ENCODE data around the gene C14orf39. TPM values are rescaled to one million over a fixed set of nuclear protein-coding genes. Genes with fewer than 3 reads are reported as not detected.

C14orf39 gene, protein sequence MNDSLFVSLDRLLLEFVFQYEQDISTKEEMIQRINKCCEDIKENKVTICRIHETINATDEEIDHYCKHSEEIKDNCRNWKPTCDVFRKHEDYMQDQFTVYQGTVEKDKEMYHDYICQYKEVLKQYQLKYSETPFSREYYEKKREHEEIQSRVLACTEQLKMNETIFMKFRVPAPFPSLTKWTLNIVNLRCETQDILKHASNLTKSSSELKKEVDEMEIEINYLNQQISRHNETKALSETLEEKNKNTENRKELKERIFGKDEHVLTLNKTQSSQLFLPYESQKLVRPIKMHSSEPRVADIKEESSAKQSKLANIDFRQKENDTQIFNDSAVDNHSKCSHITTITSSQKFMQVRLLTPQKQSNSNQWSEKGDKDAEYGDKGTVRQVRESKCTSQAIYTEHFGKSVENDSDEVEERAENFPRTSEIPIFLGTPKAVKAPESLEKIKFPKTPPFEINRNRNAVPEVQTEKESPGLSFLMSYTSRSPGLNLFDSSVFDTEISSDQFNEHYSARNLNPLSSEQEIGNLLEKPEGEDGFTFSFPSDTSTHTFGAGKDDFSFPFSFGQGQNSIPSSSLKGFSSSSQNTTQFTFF
- total RNA-seq = not detected

DNA sequence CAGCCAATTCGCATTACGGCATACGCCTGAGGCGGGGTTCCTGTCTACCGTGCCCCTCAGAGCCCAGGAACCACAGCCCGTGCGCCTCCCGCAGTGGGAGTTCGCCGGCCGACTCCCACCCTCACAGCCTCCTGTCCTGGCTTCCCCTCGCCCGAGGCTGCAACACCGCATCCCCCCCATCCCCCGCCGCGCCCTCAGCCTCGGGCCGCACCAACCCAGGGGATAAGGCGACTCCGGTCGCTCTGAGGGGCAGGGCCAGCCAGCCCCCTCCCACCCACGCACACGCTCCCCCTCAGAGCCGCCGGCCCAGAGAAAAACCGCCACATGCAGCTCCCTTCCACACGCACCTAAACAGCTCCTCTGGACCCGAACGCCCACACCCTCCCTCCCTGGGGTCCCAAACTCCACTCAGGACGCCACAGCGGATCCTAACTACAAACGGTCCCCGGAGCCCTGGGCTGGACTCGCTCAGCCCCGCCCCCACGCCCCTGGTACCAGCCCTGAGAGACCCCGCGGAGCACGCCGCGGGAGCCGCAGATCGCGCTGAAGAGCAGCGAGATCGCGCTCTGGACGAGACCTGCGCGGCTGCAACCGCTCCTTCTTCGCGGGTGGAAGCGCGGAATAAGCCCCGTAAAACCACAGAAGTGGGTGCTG, at the start of gene C14orf39:
Gene C14orf39, minus strand, starts transcription at position 466 of the 654 bp plus-strand sequence. CDS start 985 bp downstream, outside the sequence.
- no peak for ATAC-seq
- DNase-seq (ENCODE audit: low spot score) = no peak
- H3K4me1 Mint-ChIP-seq (ENCODE audit: low read depth in 2 of 2) = no peaks in the 10 kb centered on the region
- peaks cover under 1% of the 10 kb centered on the region for H3K36me3 Mint-ChIP-seq
- peaks cover under 1% of the 10 kb centered on the region for H3K9me3 Mint-ChIP-seq
- H3K4me3 Mint-ChIP-seq = no peak within 1 kb of the TSS
- H3K27me3 Mint-ChIP-seq = peaks cover 3 to 5% of the 10 kb centered on the region in 2 donors
- no peak within 1 kb of the TSS for H3K27ac Mint-ChIP-seq

DNA sequence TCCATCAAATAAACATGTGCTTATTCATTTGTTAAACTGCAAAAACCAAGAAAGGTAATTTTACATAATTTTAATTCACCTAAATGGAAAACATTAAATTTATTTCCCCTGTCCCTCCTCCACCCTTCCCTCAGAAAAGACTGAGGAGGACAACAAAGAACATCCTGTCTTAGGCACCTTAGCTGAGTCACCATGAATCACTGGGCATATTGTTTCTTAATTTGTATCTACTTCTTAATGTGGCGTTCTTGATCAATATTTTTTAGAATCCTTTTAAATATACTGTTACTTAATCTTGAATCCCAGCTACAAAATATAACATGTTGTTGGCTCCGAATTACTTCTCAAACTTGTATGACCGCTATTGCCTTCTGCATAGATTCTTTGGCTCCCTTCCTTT, 46.6 kb upstream of the C14orf39 start:
- no peak overlapping the region for H3K27ac Mint-ChIP-seq
- ATAC-seq (no peak), DNase-seq (ENCODE audit: low spot score) (no peak)
- no peaks in the 10 kb centered on the region for H3K9me3 Mint-ChIP-seq
- peaks cover 10 to 45% of the 10 kb centered on the region in 2 donors for H3K27me3 Mint-ChIP-seq
- H3K4me3 Mint-ChIP-seq = no peak overlapping the region
- H3K36me3 Mint-ChIP-seq = peaks cover 7% of the 10 kb centered on the region
- no peaks in the 10 kb centered on the region for H3K4me1 Mint-ChIP-seq (ENCODE audit: low read depth in 2 of 2)

DNA sequence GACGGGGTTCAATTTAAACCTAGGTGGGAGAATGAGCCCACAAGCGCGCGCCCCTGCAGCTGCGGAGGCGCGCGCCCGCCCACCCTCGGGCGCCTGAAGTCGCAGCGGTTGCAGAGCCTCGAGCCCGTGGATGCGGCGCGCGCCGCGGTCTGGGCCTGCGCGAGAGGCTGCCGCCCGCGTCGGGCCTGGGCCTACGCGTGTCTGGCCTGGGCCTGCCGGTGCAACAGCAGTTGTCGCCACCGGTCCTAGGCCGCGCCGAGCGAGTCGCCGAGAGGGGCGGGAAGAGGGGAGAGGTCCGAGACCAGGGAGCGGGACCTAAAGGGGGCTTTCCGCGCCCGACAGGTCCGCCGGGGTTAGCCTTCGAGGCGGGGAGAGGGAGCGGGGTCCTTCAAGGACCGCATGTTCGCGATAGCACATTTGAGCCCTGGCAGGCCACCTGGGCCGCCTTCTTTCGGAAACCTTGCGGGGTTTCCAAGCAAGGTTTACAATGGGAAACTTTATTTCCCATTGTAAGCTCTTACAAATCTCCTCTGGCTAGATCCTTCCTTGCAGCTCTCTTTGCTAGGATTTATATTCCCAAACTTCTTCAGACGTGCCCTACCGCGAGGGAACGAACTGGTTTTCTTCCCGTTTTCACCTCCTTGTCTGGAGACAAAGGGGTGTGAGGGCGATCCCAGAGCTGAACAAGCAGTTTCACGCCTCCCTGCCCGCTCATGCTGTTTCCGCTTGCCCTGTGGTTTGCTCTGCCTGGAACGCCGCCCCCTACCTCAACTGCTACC, 29.8 kb upstream of the C14orf39 start:
- Mint-ChIP-seq H3K9me3 (peaks cover 4% of the 10 kb centered on the region), H3K4me1 (ENCODE audit: low read depth in 2 of 2) (peaks cover 7% of the 10 kb centered on the region in 2 donors), H3K27ac (no peak overlapping the region), H3K27me3 (peaks cover 40 to 54% of the 10 kb centered on the region in 2 donors), H3K4me3 (peak overlapping the region; percentile 7), H3K36me3 (peaks cover 8% of the 10 kb centered on the region)
- ATAC-seq (peak; percentile 41 to 57), DNase-seq (ENCODE audit: low spot score) (no peak)

DNA sequence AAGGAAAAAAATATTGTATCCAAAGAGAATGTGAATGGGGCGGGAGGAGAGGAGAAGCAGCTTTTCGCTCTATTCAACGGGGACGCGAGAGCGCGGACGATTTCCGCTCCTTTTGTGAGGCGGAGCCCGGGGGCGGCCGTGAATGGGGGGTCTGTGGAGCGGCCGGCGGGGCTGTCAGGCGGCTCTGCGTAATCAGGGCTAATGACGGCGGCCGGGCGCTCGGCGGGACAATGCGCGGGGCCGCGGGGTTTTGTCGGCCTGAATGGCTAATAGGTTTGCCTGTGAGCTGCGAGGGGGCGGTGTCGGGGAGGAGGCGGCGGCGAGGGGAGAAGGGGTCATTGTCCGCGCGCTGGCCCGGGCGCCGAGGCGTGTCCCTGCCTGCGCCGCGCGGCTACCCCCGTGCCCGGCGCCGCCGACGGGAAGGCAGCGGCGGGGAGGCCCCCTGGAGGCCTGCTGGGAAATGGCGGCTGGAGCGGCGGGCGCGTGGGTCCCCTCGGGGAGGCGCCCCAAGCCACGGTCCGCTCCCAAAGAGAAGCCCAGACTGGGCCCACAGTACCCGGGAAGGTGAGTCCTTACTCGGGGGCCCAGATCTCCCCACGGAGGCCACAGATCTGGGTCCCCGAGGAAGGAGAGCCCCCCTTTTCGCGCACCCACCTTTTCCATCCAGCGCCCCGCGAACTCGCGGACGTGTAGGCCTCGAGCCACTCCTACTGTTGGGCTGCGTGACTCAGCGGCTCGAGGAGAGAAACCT, 29.1 kb upstream of the C14orf39 start:
- H3K27me3 Mint-ChIP-seq = peaks cover 38 to 54% of the 10 kb centered on the region in 2 donors
- no peak overlapping the region for H3K4me3 Mint-ChIP-seq

DNA sequence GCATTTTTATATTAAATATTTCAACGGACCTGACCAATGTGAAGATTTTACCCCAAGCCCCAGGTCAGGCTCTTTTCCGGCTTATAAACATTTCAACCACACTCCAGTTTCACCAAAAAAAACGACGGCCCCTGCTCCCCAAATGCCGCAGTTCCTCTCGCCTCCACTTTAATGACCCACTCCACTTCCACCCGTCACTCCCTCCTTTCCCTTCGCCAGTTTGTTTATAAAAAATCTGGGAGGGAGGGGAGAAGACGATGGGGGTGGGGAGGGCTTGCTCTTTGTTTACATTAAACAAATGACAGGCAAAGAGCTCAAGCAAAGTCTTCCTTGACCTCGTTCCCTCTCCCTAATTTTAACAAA, 28.5 kb upstream of the C14orf39 start:
- DNase-seq (ENCODE audit: low spot score) (no peak), ATAC-seq (no peak)
- peaks cover 41 to 54% of the 10 kb centered on the region in 2 donors for H3K27me3 Mint-ChIP-seq
- H3K36me3 Mint-ChIP-seq = peaks cover 8% of the 10 kb centered on the region
- peaks cover 4% of the 10 kb centered on the region for H3K9me3 Mint-ChIP-seq
- peaks cover 7% of the 10 kb centered on the region in 2 donors for H3K4me1 Mint-ChIP-seq (ENCODE audit: low read depth in 2 of 2)
- H3K4me3 Mint-ChIP-seq = no peak overlapping the region
- H3K27ac Mint-ChIP-seq = no peak overlapping the region

More for the DNA sequence above, 29.1 kb upstream of the C14orf39 start:
- peaks cover 7% of the 10 kb centered on the region in 2 donors for H3K4me1 Mint-ChIP-seq (ENCODE audit: low read depth in 2 of 2)
- no peak overlapping the region for H3K27ac Mint-ChIP-seq
- H3K9me3 Mint-ChIP-seq = peaks cover 4% of the 10 kb centered on the region
- no peak for DNase-seq (ENCODE audit: low spot score)
- peaks cover 8% of the 10 kb centered on the region for H3K36me3 Mint-ChIP-seq
- peak; percentile 33 to 50 for ATAC-seq

DNA sequence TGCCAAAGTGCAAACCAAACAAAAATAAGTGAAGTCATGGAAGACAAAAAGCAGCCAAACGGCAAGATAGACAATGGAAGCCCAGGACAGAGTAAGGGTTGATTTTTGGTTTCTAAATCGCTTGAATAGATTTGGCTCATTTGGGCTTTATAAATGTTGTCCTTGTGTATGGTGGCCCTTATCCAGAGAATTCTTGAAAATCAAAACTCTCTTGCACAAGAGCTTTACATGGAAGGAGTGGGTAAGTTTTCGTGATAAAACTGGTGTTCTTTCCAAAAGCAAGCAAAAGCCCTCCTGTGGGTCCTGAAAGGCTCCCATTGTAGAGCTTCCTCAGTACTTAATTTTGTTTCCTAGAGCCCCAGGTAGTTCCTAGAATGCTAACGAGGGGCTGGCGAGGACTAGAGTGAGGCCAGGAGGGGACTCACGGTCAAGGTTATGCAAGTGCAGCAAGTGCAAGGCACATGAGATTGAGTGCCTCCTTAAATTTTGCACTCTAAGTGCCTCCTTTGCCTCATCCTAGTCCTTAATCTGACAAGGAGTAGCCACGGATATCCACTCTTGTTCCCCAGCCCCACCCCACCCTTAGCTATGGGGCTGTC, 27.2 kb upstream of the C14orf39 start:
- DNase-seq (ENCODE audit: low spot score) (no peak), ATAC-seq (no peak)
- peaks cover 43 to 55% of the 10 kb centered on the region in 2 donors for H3K27me3 Mint-ChIP-seq
- H3K27ac Mint-ChIP-seq = no peak overlapping the region
- peaks cover 4% of the 10 kb centered on the region for H3K9me3 Mint-ChIP-seq
- no peak overlapping the region for H3K4me3 Mint-ChIP-seq
- H3K36me3 Mint-ChIP-seq = peaks cover 8% of the 10 kb centered on the region
- H3K4me1 Mint-ChIP-seq (ENCODE audit: low read depth in 2 of 2) = peaks cover 7% of the 10 kb centered on the region in 2 donors

DNA sequence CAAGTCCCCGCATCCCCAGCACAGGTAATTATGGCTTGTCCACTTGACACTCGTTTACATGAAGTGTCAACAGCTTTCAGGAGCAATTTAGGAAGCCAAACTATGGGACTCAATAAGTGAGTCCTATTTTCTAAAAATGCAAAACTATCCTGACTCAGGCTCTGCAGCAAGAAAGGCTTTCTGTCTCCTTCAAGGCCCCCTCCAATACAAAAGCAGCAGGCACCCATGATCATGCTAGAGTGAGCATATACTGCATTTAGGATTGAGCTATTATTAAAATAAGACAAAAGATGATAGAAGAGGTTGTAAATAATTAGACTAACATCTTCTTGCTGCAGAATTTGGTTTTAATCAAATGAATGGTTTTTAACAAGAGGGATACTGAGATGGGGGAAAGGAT, 26.3 kb upstream of the C14orf39 start:
- Mint-ChIP-seq H3K27me3 (peaks cover 50 to 55% of the 10 kb centered on the region in 2 donors), H3K36me3 (peaks cover 8% of the 10 kb centered on the region), H3K4me1 (ENCODE audit: low read depth in 2 of 2) (peaks cover 7% of the 10 kb centered on the region in 2 donors), H3K4me3 (no peak overlapping the region), H3K27ac (no peak overlapping the region), H3K9me3 (peaks cover 4% of the 10 kb centered on the region)
- no peak for ATAC-seq
- no peak for DNase-seq (ENCODE audit: low spot score)

DNA sequence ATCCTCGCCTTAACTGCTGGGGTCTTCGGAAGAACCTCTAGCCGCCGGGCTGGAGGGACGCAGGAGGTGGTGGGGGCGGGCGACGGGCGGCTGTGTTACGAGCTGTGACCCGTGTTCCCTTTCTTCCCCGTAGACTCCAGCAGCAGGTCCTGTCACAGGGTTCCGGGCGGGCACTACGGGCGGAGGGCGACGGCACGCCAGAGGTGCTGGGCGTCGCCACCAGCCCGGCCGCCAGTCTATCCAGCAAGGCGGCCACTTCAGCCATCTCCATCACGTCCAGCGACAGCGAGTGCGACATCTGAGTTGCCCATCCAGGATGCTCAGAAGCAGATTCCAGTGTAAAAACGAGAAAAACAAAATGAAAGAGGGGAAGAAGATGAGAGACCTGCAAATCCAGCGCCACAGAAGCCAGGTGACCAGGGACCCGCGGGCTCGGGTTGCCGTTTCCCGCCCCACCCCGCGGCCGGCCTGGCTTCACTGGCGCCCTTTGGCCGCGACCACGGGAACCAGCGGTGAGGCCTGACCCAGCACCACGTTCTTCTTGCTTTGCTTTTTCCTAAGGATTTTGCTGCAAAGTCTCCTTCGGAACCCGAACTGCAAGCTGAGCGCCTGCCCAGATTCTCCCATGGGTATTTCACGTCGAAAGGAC, 25.2 kb upstream of the C14orf39 start:
- DNase-seq (ENCODE audit: low spot score) (no peak), ATAC-seq (no peak)
- Mint-ChIP-seq H3K4me1 (ENCODE audit: low read depth in 2 of 2) (peaks cover 2% of the 10 kb centered on the region in 2 donors), H3K9me3 (peaks cover under 1% of the 10 kb centered on the region), H3K36me3 (peaks cover 2% of the 10 kb centered on the region), H3K27ac (no peak overlapping the region), H3K4me3 (no peak overlapping the region), H3K27me3 (peaks cover 43 to 52% of the 10 kb centered on the region in 2 donors)

DNA sequence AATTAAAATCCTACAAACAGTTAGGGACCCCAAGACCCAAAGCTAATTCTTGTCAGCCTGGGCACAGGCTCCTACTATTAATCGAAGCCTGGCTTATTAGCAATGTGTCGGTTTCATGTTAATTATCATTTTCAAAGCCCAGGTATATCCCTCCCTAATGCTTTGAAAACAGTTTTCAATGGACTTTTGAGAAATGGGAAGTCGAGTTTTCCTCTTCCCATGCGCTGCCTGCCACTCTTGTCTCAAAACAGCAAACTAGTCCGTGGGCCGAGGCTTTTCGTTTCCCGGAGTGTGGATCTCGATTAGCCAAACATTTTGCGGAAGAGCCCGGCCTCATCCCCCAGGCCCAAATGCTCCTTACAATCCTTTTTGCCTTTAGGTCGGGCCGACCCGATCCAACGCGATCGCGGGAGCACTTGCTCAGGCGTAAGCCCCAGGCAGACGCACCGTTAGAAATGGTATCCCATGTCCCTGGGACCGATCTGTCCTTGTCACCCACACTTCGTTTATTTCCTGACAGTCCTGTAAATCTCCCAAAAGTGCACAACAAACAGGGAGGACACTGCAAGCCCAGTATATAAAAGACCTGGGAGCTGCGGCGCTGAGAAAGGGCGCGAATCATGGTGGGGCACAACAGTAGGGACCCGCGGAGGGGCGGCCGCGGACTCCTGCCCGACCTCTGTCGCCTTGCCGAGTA, 24.5 kb upstream of the C14orf39 start:
- Mint-ChIP-seq H3K27me3 (peaks cover 43 to 54% of the 10 kb centered on the region in 2 donors), H3K36me3 (no peaks in the 10 kb centered on the region), H3K9me3 (no peaks in the 10 kb centered on the region), H3K4me3 (no peak overlapping the region), H3K4me1 (ENCODE audit: low read depth in 2 of 2) (no peaks in the 10 kb centered on the region), H3K27ac (no peak overlapping the region)
- DNase-seq (ENCODE audit: low spot score) (no peak), ATAC-seq (no peak)

DNA sequence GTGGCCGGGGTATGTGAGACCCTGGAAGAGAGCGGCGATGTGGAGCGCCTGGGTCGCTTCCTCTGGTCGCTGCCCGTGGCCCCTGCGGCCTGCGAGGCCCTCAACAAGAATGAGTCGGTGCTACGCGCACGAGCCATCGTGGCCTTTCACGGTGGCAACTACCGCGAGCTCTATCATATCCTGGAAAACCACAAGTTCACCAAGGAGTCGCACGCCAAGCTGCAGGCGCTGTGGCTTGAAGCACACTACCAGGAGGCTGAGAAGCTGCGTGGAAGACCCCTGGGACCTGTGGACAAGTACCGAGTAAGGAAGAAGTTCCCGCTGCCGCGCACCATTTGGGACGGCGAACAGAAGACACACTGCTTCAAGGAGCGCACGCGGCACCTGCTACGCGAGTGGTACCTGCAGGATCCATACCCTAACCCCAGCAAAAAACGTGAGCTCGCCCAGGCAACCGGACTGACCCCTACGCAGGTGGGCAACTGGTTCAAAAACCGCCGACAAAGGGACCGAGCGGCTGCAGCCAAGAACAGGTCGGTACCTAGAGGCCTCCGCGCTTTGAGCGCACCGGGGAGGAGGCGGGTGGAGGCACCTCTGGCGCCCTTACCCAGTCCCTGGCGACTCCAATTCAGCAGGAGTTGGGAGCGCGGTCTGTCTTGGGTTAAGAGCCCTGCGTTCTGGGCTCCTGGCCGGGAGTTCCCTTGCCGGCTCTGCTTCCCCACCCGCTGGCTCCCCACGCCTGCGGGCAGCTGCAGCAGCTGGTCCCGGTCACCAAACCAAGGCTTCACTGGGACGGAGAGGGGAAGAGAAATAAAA, 23.8 kb upstream of the C14orf39 start:
- no peaks in the 10 kb centered on the region for H3K4me1 Mint-ChIP-seq (ENCODE audit: low read depth in 2 of 2)
- H3K9me3 Mint-ChIP-seq = no peaks in the 10 kb centered on the region
- no peak overlapping the region for H3K4me3 Mint-ChIP-seq
- H3K27me3 Mint-ChIP-seq = peaks cover 44 to 58% of the 10 kb centered on the region in 2 donors
- DNase-seq (ENCODE audit: low spot score) (no peak), ATAC-seq (no peak)
- no peak overlapping the region for H3K27ac Mint-ChIP-seq
- H3K36me3 Mint-ChIP-seq = no peaks in the 10 kb centered on the region

DNA sequence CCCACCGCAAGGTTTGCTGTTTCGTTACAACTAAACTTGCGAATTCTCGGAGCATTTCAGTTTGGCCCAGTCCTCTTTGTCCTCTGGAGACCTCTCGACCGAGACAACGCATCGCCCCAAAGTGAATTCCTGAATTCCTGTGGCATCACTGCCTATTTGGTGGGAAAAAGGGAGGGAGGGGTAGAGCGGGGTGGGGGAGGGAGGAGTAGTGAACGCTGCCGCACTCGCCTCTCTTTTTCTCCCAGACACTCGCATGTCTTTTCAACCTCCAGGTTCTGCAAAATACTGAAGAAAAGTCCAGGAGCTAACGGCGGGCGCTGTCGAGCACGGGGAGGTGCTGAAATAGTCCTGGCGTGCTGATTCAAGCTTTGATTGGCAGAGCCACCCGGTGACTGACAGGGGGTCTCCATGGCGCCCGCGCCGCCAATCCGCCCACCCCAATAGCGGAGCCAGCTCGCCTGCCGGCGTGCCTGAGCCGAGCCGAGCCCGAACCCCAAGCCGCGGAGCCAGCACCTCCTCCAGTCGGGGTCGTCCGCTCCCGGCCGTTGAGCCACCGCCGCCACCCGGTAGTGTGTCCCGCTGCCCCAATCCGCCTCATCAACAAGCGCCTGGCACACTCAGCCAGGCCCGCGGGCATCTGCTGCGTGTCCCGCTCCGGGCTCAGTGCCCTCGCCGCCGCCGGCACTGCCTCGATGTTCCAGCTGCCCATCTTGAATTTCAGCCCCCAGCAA, 23.0 kb upstream of the C14orf39 start, which contains the start of gene SIX6:
Gene SIX6, plus strand, starts transcription at position 440 of the 731 bp plus-strand sequence. Its CDS starts 253 bp downstream, at position 693.
- no peak within 1 kb of the TSS for H3K27ac Mint-ChIP-seq
- no peak within 1 kb of the TSS for H3K4me3 Mint-ChIP-seq
- no peaks in the 10 kb centered on the region for H3K9me3 Mint-ChIP-seq
- H3K36me3 Mint-ChIP-seq = no peaks in the 10 kb centered on the region
- H3K27me3 Mint-ChIP-seq = peaks cover 38 to 51% of the 10 kb centered on the region in 2 donors
- no peaks in the 10 kb centered on the region for H3K4me1 Mint-ChIP-seq (ENCODE audit: low read depth in 2 of 2)
- ATAC-seq (no peak), DNase-seq (ENCODE audit: low spot score) (no peak)
